Stimulated activated CD4-positive, alpha-beta T cell treated with anti-CD3 and anti-CD28 coated beads, Interleukin-12 subunit alpha, Interleukin-12 subunit beta, amount 100 ng/mL, for 24 hours (primary cell): Measurements from ENCODE around the gene KRTAP5-7.
"Not testable (repeated sequence)": the region's sequence is repeated elsewhere in the genome, so short reads cannot be mapped to it uniquely, and the experiment has no call there.

Experiments
- DNase-seq, 2 experiments: peaks; one replicate each; pipeline ENCODE4 v3.0.0-alpha.2; 2020; ENCODE audit warnings: low read depth in 2 of 2

KRTAP5-7 gene

GRCh38 chr11:71532036-71532610 is 5.1 kb downstream of the KRTAP5-7 start:
- no peak for DNase-seq

GRCh38 chr11:71534711-71535608 is 7.9 kb downstream of the KRTAP5-7 start:
- not testable (repeated sequence) for DNase-seq

GRCh38 chr11:71535825-71536224 is 8.8 kb downstream of the KRTAP5-7 start:
- no peak for DNase-seq

GRCh38 chr11:71537537-71537936 is 10.5 kb downstream of the KRTAP5-7 start:
- DNase-seq, result no peak

- DNase-seq, result not testable (repeated sequence)
These were observed 11.1 kb downstream of the KRTAP5-7 start, which contains the start of gene KRTAP5-8 for GRCh38 chr11:71537977-71538665. TSS of gene KRTAP5-8 (plus strand) at chr11:71538025. CDS start at chr11:71538056, 31 bp downstream.

GRCh38 chr11:71538666-71538990 is 11.6 kb downstream of the KRTAP5-7 start:
- DNase-seq, result no peak

- no peak for DNase-seq
These were observed 11.9 kb downstream of the KRTAP5-7 start for GRCh38 chr11:71539017-71539416.

GRCh38 chr11:71539971-71540370 is 12.9 kb downstream of the KRTAP5-7 start:
- not testable (repeated sequence) for DNase-seq

- DNase-seq, result not testable (repeated sequence)
These were observed 13.6 kb downstream of the KRTAP5-7 start for GRCh38 chr11:71540521-71541304.

GRCh38 chr11:71542382-71542781 is 15.3 kb downstream of the KRTAP5-7 start:
- DNase-seq, result no peak

- no peak for DNase-seq
These were observed 16.1 kb downstream of the KRTAP5-7 start for GRCh38 chr11:71542879-71543777.

GRCh38 chr11:71543866-71544265 is 16.8 kb downstream of the KRTAP5-7 start:
- DNase-seq, result no peak

GRCh38 chr11:71544525-71545214 is 17.6 kb downstream of the KRTAP5-7 start:
- no peak for DNase-seq

- DNase-seq, result no peak
These were observed 18.4 kb downstream of the KRTAP5-7 start for GRCh38 chr11:71545405-71545966.

GRCh38 chr11:71548120-71548519 is 21.1 kb downstream of the KRTAP5-7 start, which contains the start of gene KRTAP5-9:
TSS of gene KRTAP5-9 (plus strand) at chr11:71548420. CDS start at chr11:71548658, 238 bp downstream.
- no peak for DNase-seq

- no peak for DNase-seq
These were observed 21.7 kb downstream of the KRTAP5-7 start for GRCh38 chr11:71548716-71549151.

- no peak for DNase-seq
These were observed 24.6 kb downstream of the KRTAP5-7 start for GRCh38 chr11:71551711-71552110.

- DNase-seq, result no peak
These were observed 27.9 kb downstream of the KRTAP5-7 start for GRCh38 chr11:71554996-71555395.

GRCh38 chr11:71555508-71555907 is 28.4 kb downstream of the KRTAP5-7 start:
- no peak for DNase-seq

- DNase-seq, result no peak
These were observed 29.0 kb downstream of the KRTAP5-7 start for GRCh38 chr11:71556018-71556417.
